Measurements from ENCODE around the gene TRIP12. TPM values are rescaled to one million over a fixed set of nuclear protein-coding genes. Genes with fewer than 3 reads are reported as not detected.

TRIP12 gene
- total and polyA plus RNA-seq, 2 of the 13 experiments (the other 11 are each of a cell fraction or from before 2014, with no cell fraction given): 72.1 to 153 TPM

- H2AFZ ChIP-seq (ENCODE audit: low read length): no peak overlapping the region
Measured at GRCh38 chr2:229740279-229740678, 181.5 kb downstream of the TRIP12 start.

GRCh38 chr2:229738024-229738625 is 183.7 kb downstream of the TRIP12 start:
- intact Hi-C loops (cut with micrococcal nuclease; ENCODE audit: unreplicated experiment): no loop called here
- H3K4me3 ChIP-seq (replicated peaks in 1 of 3; ENCODE audit: insufficient read depth in 1 of 3, low read depth in 2 of 3, low read length in 3 of 3): no peak overlapping the region
- H3K36me3 ChIP-seq (replicated peaks in 1 of 2; ENCODE audit: control insufficient read depth in 1 of 2, insufficient read depth in 2 of 2, low read length in 2 of 2): no peaks in the 10 kb centered on the region
- H2AFZ ChIP-seq (ENCODE audit: low read length): no peak overlapping the region
- ATAC-seq (no peak), FAIRE-seq (no peak), DNase-seq (ENCODE audit: low spot score) (no peak)
- H3K79me2 ChIP-seq (ENCODE audit: insufficient read depth, low read length): no peaks in the 10 kb centered on the region
- TF ChIP-seq ZNF639 (CRISPR knock-in tag; conservative IDR thresholded peaks at IDR 0.05) (no peak), ZNF317 (CRISPR knock-in tag; IDR thresholded peaks at IDR 0.05) (peak; percentile 98), KMT2A (CRISPR knock-in tag; IDR thresholded peaks at IDR 0.05) (no peak)
- ChIA-PET CTCF (ENCODE audit: low intra/inter-chr PET ratio, low total read pairs) (no interaction called here), POLR2A (no interaction called here)
- WGBS (ENCODE audit: low lambda C conversion rate): 22% methylated on average over 3 of the region's 3 CpGs
- H3K9ac ChIP-seq (ENCODE audit: insufficient read depth, low read depth, low read length): no peak overlapping the region
- peaks cover 11% of the 10 kb centered on the region for H3K9me3 ChIP-seq (ENCODE audit: low read length)
- H3K27ac ChIP-seq (ENCODE audit: extremely low read length, insufficient read depth, low read length): no peak overlapping the region
- in situ Hi-C loops (cut with HindIII; ENCODE audit: extremely low pct_ligation_motif_present, low pct_unique_long_range_greater_than_20kb): no loop called here
- no peak overlapping the region for H3K4me2 ChIP-seq (ENCODE audit: low read depth, low read length)
- 0 out of 5 replicates have a peak, but pooled peaks cover 0 to 7% of the 10 kb centered on the region in 2 experiments for H3K27me3 ChIP-seq (ENCODE audit: control insufficient read depth in 1 of 2, insufficient read depth in 2 of 2, low read length in 2 of 2)
- no TSS peak for BruUV-seq (replicated peaks)
- no peaks in the 10 kb centered on the region for H4K20me1 ChIP-seq (ENCODE audit: insufficient read depth, low read length)
- 0 out of 2 replicates have a peak, but pooled peaks cover 7% of the 10 kb centered on the region for H3K4me1 ChIP-seq (ENCODE audit: insufficient read depth, low read length)

More at GRCh38 chr2:229740279-229740678, 181.5 kb downstream of the TRIP12 start:
- ChIA-PET POLR2A (no interaction called here), CTCF (ENCODE audit: low intra/inter-chr PET ratio, low total read pairs) (no interaction called here)
- Histone ChIP-seq H3K4me1 (ENCODE audit: insufficient read depth, low read length) (0 out of 2 replicates have a peak, but pooled peaks cover 7% of the 10 kb centered on the region), H3K4me2 (ENCODE audit: low read depth, low read length) (peak overlapping the region; percentile 37), H3K27ac (ENCODE audit: extremely low read length, insufficient read depth, low read length) (no peak overlapping the region), H3K36me3 (replicated peaks in 1 of 2; ENCODE audit: control insufficient read depth in 1 of 2, insufficient read depth in 2 of 2, low read length in 2 of 2) (no peaks in the 10 kb centered on the region), H3K9ac (ENCODE audit: insufficient read depth, low read depth, low read length) (no peak overlapping the region), H3K79me2 (ENCODE audit: insufficient read depth, low read length) (no peaks in the 10 kb centered on the region), H3K4me3 (replicated peaks in 1 of 3; ENCODE audit: insufficient read depth in 1 of 3, low read depth in 2 of 3, low read length in 3 of 3) (no peak overlapping the region), H4K20me1 (ENCODE audit: insufficient read depth, low read length) (no peaks in the 10 kb centered on the region), H3K27me3 (ENCODE audit: control insufficient read depth in 1 of 2, insufficient read depth in 2 of 2, low read length in 2 of 2) (no peaks in the 10 kb centered on the region), H3K9me3 (ENCODE audit: low read length) (peaks cover 11% of the 10 kb centered on the region)
- 17% methylated on average over 4 of the region's 4 CpGs for WGBS (ENCODE audit: low lambda C conversion rate)
- no TSS peak for BruUV-seq (replicated peaks)
- FAIRE-seq (no peak), ATAC-seq (peak; percentile 40; the same call in 2 of the 3 replicates), DNase-seq (ENCODE audit: low spot score) (no peak)
- no peak for TF ChIP-seq REXO4 (CRISPR knock-in tag; IDR thresholded peaks at IDR 0.05; ENCODE audit: borderline replicate concordance)
- TF ChIP-seq ZBTB14 (CRISPR knock-in tag; IDR thresholded peaks at IDR 0.05): no peak
- TF ChIP-seq SIN3B (IDR thresholded peaks at IDR 0.05; ENCODE audit: low read length): no peak
- no peak for TF ChIP-seq ZSCAN30 (CRISPR knock-in tag; IDR thresholded peaks at IDR 0.05)
- in situ Hi-C loops (cut with HindIII; ENCODE audit: extremely low pct_ligation_motif_present, low pct_unique_long_range_greater_than_20kb) (no loop called here), intact Hi-C loops (cut with micrococcal nuclease; ENCODE audit: unreplicated experiment) (no loop called here)
